OCI-LY3 (cell line): ENCODE measurements around the gene PACRG.

Source experiments
- H2AFZ ChIP-seq: fragments of 200-600, 300-600 bp; shearing (Covaris generic); 2 replicates; pipeline ENCODE4 v1.6.0; 2014; ENCODE audit warnings: antibody characterized with exemption, low read depth, low read length
- H3K27ac ChIP-seq: fragments of 200-600, 300-600 bp; sonication (generic); 2 replicates; pipeline ENCODE4 v1.5.1; 2014; ENCODE audit warnings: mild to moderate bottlenecking, low read length, moderate library complexity, mixed read lengths
- H3K27me3 ChIP-seq: fragments of 200-600, 300-600 bp; sonication (generic); 2 replicates; pipeline ENCODE4 v1.6.1; 2014; ENCODE audit warnings: low read depth, low read length, mixed read lengths
- H3K36me3 ChIP-seq: fragments of 200-600, 300-600 bp; sonication (generic); replicated peaks from 2 replicates; pipeline ENCODE3; 2014; ENCODE audit warnings: low read depth, low read length, mixed read lengths
- H3K4me1 ChIP-seq: fragments of 300-600, 200-600 bp; sonication (generic); 2 replicates; pipeline ENCODE4 v1.6.1; 2014; ENCODE audit warnings: low read length, mixed read lengths
- H3K4me2 ChIP-seq: fragments of 200-600, 300-600 bp; sonication (generic); 2 replicates; pipeline ENCODE4 v1.6.1; 2014; ENCODE audit warnings: low read length, mixed read lengths
- H3K4me3 ChIP-seq: fragments of 300-600, 200-600 bp; sonication (generic); 2 replicates; pipeline ENCODE4 v1.5.1; 2014; ENCODE audit warnings: antibody characterized with exemption, mild to moderate bottlenecking, low read length, moderate library complexity
- H3K79me2 ChIP-seq: fragments of 300-600, 200-600 bp; shearing (Covaris generic); 2 replicates; pipeline ENCODE4 v1.6.1; 2014; ENCODE audit warnings: mild to moderate bottlenecking, low read length, mixed read lengths
- H3K9ac ChIP-seq: fragments of 300-600, 200-600 bp; shearing (Covaris generic); 2 replicates; pipeline ENCODE4 v1.6.0; 2014; ENCODE audit warnings: mild to moderate bottlenecking, low read length, moderate library complexity
- H3K9me3 ChIP-seq: fragments of 200-600, 300-600 bp; shearing (Covaris generic); 2 replicates; pipeline ENCODE4 v1.6.1; 2014; ENCODE audit warnings: low read length, mixed read lengths; ENCODE audit not compliant: insufficient read depth
- H4K20me1 ChIP-seq: fragments of 200-600, 300-600 bp; sonication (generic); 2 replicates; pipeline ENCODE4 v1.6.1; 2016; ENCODE audit warnings: low read length, mixed read lengths; ENCODE audit not compliant: insufficient read depth
- CTCF ChIP-seq: fragments of 200-600, 300-600 bp; sonication (generic); IDR thresholded peaks from 2 replicates; pipeline ENCODE4 v1.5.1; 2014; ENCODE audit warnings: antibody characterized with exemption, low read length, low read depth
- EZH2phosphoT487 ChIP-seq: fragments of 200-600 bp; shearing (Covaris generic); IDR thresholded peaks from 2 replicates; pipeline ENCODE4 v1.6.1; 2018; ENCODE audit warnings: antibody characterized with exemption, mixed run types, low read depth

Gene PACRG

DNA sequence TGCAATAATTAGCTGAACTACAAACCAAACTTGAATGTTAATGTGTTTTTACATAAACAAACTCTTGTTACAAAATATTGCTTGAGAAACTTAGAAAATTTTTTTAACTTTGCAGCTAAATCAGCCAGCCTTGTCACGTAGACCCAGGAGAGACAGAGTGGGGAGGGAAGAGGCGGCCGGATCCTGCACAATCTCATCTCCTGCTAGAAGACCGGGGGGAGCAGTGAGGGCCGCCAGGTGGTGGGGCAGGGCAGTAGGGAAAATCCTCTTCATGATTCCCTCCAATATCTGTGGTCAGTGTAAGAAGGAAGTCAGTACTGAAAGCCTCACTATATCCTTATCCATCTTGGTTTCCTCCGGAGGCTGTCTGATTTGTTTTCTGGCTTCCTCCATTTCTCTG, 193.3 kb downstream of the PACRG start:
- Histone ChIP-seq H3K4me3 (no peak overlapping the region), H4K20me1 (no peaks in the 10 kb centered on the region), H2AFZ (no peak overlapping the region), H3K27ac (no peak overlapping the region), H3K79me2 (no peaks in the 10 kb centered on the region), H3K36me3 (no peaks in the 10 kb centered on the region), H3K4me2 (no peak overlapping the region), H3K27me3 (no peaks in the 10 kb centered on the region), H3K9ac (no peak overlapping the region), H3K4me1 (no peaks in the 10 kb centered on the region), H3K9me3 (no peaks in the 10 kb centered on the region)
- TF ChIP-seq CTCF (no peak), EZH2phosphoT487 (no peak)

GRCh38 chr6:162921510-162922040, 193.8 kb downstream of the PACRG start:
- H3K79me2 ChIP-seq = no peaks in the 10 kb centered on the region
- H4K20me1 ChIP-seq = no peaks in the 10 kb centered on the region
- H3K9me3 ChIP-seq = no peaks in the 10 kb centered on the region
- H3K4me2 ChIP-seq = no peak overlapping the region
- H3K36me3 ChIP-seq = no peaks in the 10 kb centered on the region
- no peaks in the 10 kb centered on the region for H3K27me3 ChIP-seq
- H3K4me1 ChIP-seq = no peaks in the 10 kb centered on the region
- TF ChIP-seq CTCF (no peak), EZH2phosphoT487 (no peak)
- H2AFZ ChIP-seq = no peak overlapping the region
- H3K4me3 ChIP-seq = no peak overlapping the region
- no peak overlapping the region for H3K27ac ChIP-seq
- H3K9ac ChIP-seq = no peak overlapping the region

GRCh38 chr6:162922563-162923166, 194.9 kb downstream of the PACRG start:
- Histone ChIP-seq H3K9ac (no peak overlapping the region), H3K27ac (no peak overlapping the region), H2AFZ (no peak overlapping the region), H3K79me2 (no peaks in the 10 kb centered on the region), H4K20me1 (no peaks in the 10 kb centered on the region), H3K36me3 (no peaks in the 10 kb centered on the region), H3K4me1 (no peaks in the 10 kb centered on the region), H3K9me3 (no peaks in the 10 kb centered on the region), H3K4me3 (no peak overlapping the region), H3K27me3 (no peaks in the 10 kb centered on the region), H3K4me2 (no peak overlapping the region)
- no peak for TF ChIP-seq CTCF
- TF ChIP-seq EZH2phosphoT487 = no peak

DNA sequence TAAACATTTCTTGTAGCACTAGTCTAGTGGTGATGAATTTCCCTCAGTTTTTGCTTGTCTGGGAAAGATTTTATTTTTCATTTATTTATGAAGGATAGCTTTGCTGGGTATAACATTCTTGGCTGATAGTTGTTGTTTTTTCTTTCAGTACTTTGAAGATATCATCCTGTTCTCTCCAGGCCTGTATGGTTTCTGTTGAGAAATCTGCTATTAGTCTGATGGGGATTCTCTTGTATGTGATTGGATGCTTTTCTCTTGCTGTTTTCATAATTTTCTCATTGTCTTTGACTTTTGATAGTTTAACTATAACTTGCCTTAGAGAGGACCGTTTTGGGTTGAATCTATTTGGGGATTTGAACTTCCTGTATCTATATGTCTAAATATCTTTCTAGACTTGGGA, 207.1 kb downstream of the PACRG start:
- Histone ChIP-seq H4K20me1 (no peaks in the 10 kb centered on the region), H3K27me3 (no peaks in the 10 kb centered on the region), H3K9me3 (no peaks in the 10 kb centered on the region), H3K9ac (no peak overlapping the region), H2AFZ (no peak overlapping the region), H3K4me3 (no peak overlapping the region), H3K79me2 (no peaks in the 10 kb centered on the region), H3K4me1 (no peaks in the 10 kb centered on the region), H3K4me2 (no peak overlapping the region), H3K36me3 (no peaks in the 10 kb centered on the region), H3K27ac (no peak overlapping the region)
- TF ChIP-seq EZH2phosphoT487 = no peak
- no peak for TF ChIP-seq CTCF
